SK-N-SH (cell line): Measurements from ENCODE around the gene RCAN2. TPM values are rescaled to one million over a fixed set of nuclear protein-coding genes. Genes with fewer than 3 reads are reported as not detected.
"Not testable (repeated sequence)": the region's sequence is repeated elsewhere in the genome, so short reads cannot be mapped to it uniquely, and the experiment has no call there.

Source experiments
- CTCF ChIA-PET: fragments of 300-600, 350-600 bp; formaldehyde crosslinking; extraction: SDS; loops from one replicate; lab custom pipeline; 2021; lab: Yijun Ruan, JAX
- POLR2A ChIA-PET: fragments of 350-600 bp; sonication (Branson Sonifier 250); formaldehyde crosslinking; extraction: SDS; loops from one replicate; lab custom pipeline; 2020; ENCODE audit warnings: antibody characterized with exemption, inconsistent platforms; lab: Yijun Ruan, JAX
- DNase-seq: peaks from one replicate; pipeline ENCODE4 v3.0.0; 2012
- H2AFZ ChIP-seq: fragments of 200-600 bp; sonication (generic); 2 replicates; pipeline ENCODE4 v1.8.1; 2016; ENCODE audit warnings: antibody characterized with exemption, mild to moderate bottlenecking, low read depth
- H3F3A ChIP-seq: fragments of 200-600 bp; sonication (generic); replicated peaks from 2 replicates; pipeline ENCODE3; 2016; ENCODE audit warnings: antibody characterized with exemption, mild to moderate bottlenecking; ENCODE audit not compliant: insufficient read depth
- H3K27ac ChIP-seq, 2 experiments: fragments of 200-500 bp in 1 of 2; fragments of 200-600 bp in 1 of 2; sonication (Bioruptor generic) in 1 of 2; sonication (generic), shearing (Covaris generic) in 1 of 2; 2 replicates each; pipeline versions ENCODE4 v1.5.1 to v1.6.1; 2014 to 2016; ENCODE audit warnings: low read depth in 2 of 2, inconsistent platforms in 1 of 2, low read length in 1 of 2, mild to moderate bottlenecking in 1 of 2, mixed read lengths in 1 of 2
- H3K27me3 ChIP-seq: fragments of 200-600 bp; sonication (generic), shearing (Covaris generic); 2 replicates; pipeline ENCODE4 v1.6.1; 2016; ENCODE audit warnings: mixed run types; ENCODE audit not compliant: insufficient read depth
- H3K36me3 ChIP-seq, 2 experiments: fragments of 200-500 bp in 1 of 2; fragments of 200-600 bp in 1 of 2; sonication (Bioruptor generic) in 1 of 2; sonication (generic) in 1 of 2; replicated peaks in 1 of 2; 2 replicates each; pipeline versions ENCODE3 to v1.5.1; 2014 to 2016; ENCODE audit warnings: low read length in 1 of 2, mild to moderate bottlenecking in 1 of 2; ENCODE audit not compliant: insufficient read depth in 2 of 2, control insufficient read depth in 1 of 2
- H3K4me1 ChIP-seq, 2 experiments: fragments of 200-500 bp in 1 of 2; fragments of 200-600 bp in 1 of 2; sonication (Bioruptor generic) in 1 of 2; sonication (generic), shearing (Covaris generic) in 1 of 2; 2 replicates each; pipeline versions ENCODE4 v1.5.1 to v1.6.1; 2014 to 2016; ENCODE audit warnings: low read depth in 1 of 2, low read length in 1 of 2, mixed run types in 1 of 2; ENCODE audit not compliant: insufficient read depth in 2 of 2, control insufficient read depth in 1 of 2
- H3K4me2 ChIP-seq: fragments of 200-600 bp; sonication (generic), shearing (Covaris generic); 2 replicates; pipeline ENCODE4 v1.6.1; 2017; ENCODE audit warnings: mixed run types
- H3K4me3 ChIP-seq, 2 experiments: fragments of 200-500 bp in 1 of 2; fragments of 200-600 bp in 1 of 2; sonication (Bioruptor generic) in 1 of 2; sonication (generic), shearing (Covaris generic) in 1 of 2; 2 replicates each; pipeline versions ENCODE4 v1.5.1 to v1.8.1; 2014 to 2016; ENCODE audit warnings: low read depth in 2 of 2, inconsistent platforms in 1 of 2, low read length in 1 of 2, mild to moderate bottlenecking in 1 of 2, mixed read lengths in 1 of 2, moderate library complexity in 1 of 2
- H3K79me2 ChIP-seq: fragments of 200-600 bp; sonication (generic); 2 replicates; pipeline ENCODE4 v1.8.1; 2017; ENCODE audit warnings: mild to moderate bottlenecking; ENCODE audit not compliant: insufficient read depth
- H3K9ac ChIP-seq: fragments of 200-600 bp; sonication (generic); 2 replicates; pipeline ENCODE4 v1.6.1; 2017; ENCODE audit warnings: mixed run types
- H3K9me2 ChIP-seq: fragments of 200-600 bp; sonication (generic); 2 replicates; pipeline ENCODE4 v1.6.1; 2017; ENCODE audit warnings: mixed run types
- H3K9me3 ChIP-seq: fragments of 200-600 bp; sonication (generic); 2 replicates; pipeline ENCODE4 v1.6.1; 2017; ENCODE audit warnings: mixed run types, mild to moderate bottlenecking, moderate library complexity
- H4K20me1 ChIP-seq: fragments of 200-600 bp; sonication (generic); 2 replicates; pipeline ENCODE4 v1.6.1; 2017; ENCODE audit warnings: mild to moderate bottlenecking, mixed run types; ENCODE audit not compliant: insufficient read depth
- CHD2 ChIP-seq: fragments of 150-350 bp; IDR thresholded peaks from 2 replicates; pipeline ENCODE4 v1.6.1; 2018; ENCODE audit warnings: low read length; ENCODE audit not compliant: partially characterized antibody
- ELF1 ChIP-seq: IDR thresholded peaks from 2 replicates; pipeline ENCODE4 v1.4.0; 2012
- FOSL2 ChIP-seq: IDR thresholded peaks from 2 replicates; pipeline ENCODE4 v1.4.0; 2012; ENCODE audit warnings: low read depth, mild to moderate bottlenecking, moderate library complexity, borderline replicate concordance
- FOXM1 ChIP-seq: IDR thresholded peaks from 2 replicates; pipeline ENCODE4 v1.4.0; 2012; ENCODE audit warnings: low read depth, mild to moderate bottlenecking
- GATA2 ChIP-seq: sonication (generic); formaldehyde crosslinking; IDR thresholded peaks from 2 replicates; pipeline ENCODE4 v1.5.0; 2020; ENCODE audit warnings: mild to moderate bottlenecking, missing genetic modification reagents
- MAX ChIP-seq: IDR thresholded peaks from 2 replicates; pipeline ENCODE4 v1.4.0; 2012; ENCODE audit warnings: low read depth
- MEF2A ChIP-seq: IDR thresholded peaks from 2 replicates; pipeline ENCODE4 v1.4.0; 2012; ENCODE audit warnings: low read depth, borderline replicate concordance
- NFIC ChIP-seq: IDR thresholded peaks from 2 replicates; pipeline ENCODE4 v1.4.0; 2012; ENCODE audit warnings: borderline replicate concordance
- PBX3 ChIP-seq: IDR thresholded peaks from 2 replicates; pipeline ENCODE4; 2012
- POLR2AphosphoS5 ChIP-seq: IDR thresholded peaks from 2 replicates; pipeline ENCODE4 v1.6.1; 2012; ENCODE audit warnings: low read depth, low read length
- RAD21 ChIP-seq: IDR thresholded peaks from 2 replicates; pipeline ENCODE4 v1.6.1; 2012; ENCODE audit warnings: mild to moderate bottlenecking, low read length
- REST ChIP-seq: IDR thresholded peaks from 2 replicates; pipeline ENCODE4 v1.6.1; 2012; ENCODE audit warnings: mild to moderate bottlenecking, low read depth, low read length, moderate library complexity
- RXRA ChIP-seq: IDR thresholded peaks from 2 replicates; pipeline ENCODE4 v1.4.0; 2012; ENCODE audit warnings: low read depth, mild to moderate bottlenecking, borderline replicate concordance
- SMC3 ChIP-seq: IDR thresholded peaks from 2 replicates; pipeline ENCODE4 v1.6.1; 2012; ENCODE audit warnings: low read depth, low read length, improper control_type of control experiment
- USF1 ChIP-seq: IDR thresholded peaks from 2 replicates; pipeline ENCODE4 v1.4.0; 2012; ENCODE audit warnings: low read depth, borderline replicate concordance
- USF2 ChIP-seq: fragments of 150-350 bp; IDR thresholded peaks from 2 replicates; pipeline ENCODE4 v1.6.1; 2017; ENCODE audit warnings: antibody characterized with exemption, low read length, low read depth, borderline replicate concordance
- WGBS: methylation state at CpG from one replicate; pipeline ENCODE4 v1.1.6; 2017; ENCODE audit warnings: low lambda C conversion rate; 5-methylcytosine and 5-hydroxymethylcytosine counted together
- polyA plus RNA-seq, 3 experiments: library from polyadenylated mRNA; depleted of rRNA; stranded (reverse); fragments of >200 nt; gene quantifications; 2 replicates each; pipeline ENCODE4 v1.2.3, GENCODE V29; 2012

RCAN2 gene
- polyA plus RNA-seq, 1 of the 3 experiments (the other 2 are of a cell fraction): not detected

GRCh38 chr6:46390153-46390876 lies 100.9 kb downstream of the RCAN2 start (continued):
- TF ChIP-seq REST (no peak), GATA2 (CRISPR knock-in tag) (no peak), FOXM1 (no peak), MEF2A (no peak), POLR2AphosphoS5 (no peak), CHD2 (no peak)
- TF ChIP-seq, all 33 proteins: peak for 0

- H3K9me3 ChIP-seq, H3K9me2 ChIP-seq, DNase-seq, H4K20me1 ChIP-seq, POLR2A ChIA-PET, CTCF ChIA-PET, H3K9ac ChIP-seq, H3K27me3 ChIP-seq, H2AFZ ChIP-seq, H3F3A ChIP-seq, H3K79me2 ChIP-seq, H3K36me3 ChIP-seq, H3K27ac ChIP-seq, H3K4me1 ChIP-seq, H3K4me3 ChIP-seq, H3K4me2 ChIP-seq: not testable (repeated sequence)
- 42% methylated on average over 5 of the region's 5 CpGs for WGBS
Observed at GRCh38 chr6:46387728-46388127, 103.5 kb downstream of the RCAN2 start.

- 2% methylated on average over 3 of the region's 3 CpGs for WGBS
- Histone ChIP-seq H4K20me1 (no peaks in the 10 kb centered on the region), H3K27me3 (no peaks in the 10 kb centered on the region; the same call in 1 of the 2 replicates), H3K9me3 (no peaks in the 10 kb centered on the region), H3K9ac (no peak overlapping the region), H3K4me1 (no peaks in the 10 kb centered on the region), H3K9me2 (no peaks in the 10 kb centered on the region), H3F3A (no peaks in the 10 kb centered on the region), H3K79me2 (no peaks in the 10 kb centered on the region), H3K27ac (no peak overlapping the region), H2AFZ (no peak overlapping the region), H3K36me3 (no peaks in the 10 kb centered on the region), H3K4me3 (no peak overlapping the region), H3K4me2 (no peak overlapping the region)
- ChIA-PET CTCF (no interaction called here), POLR2A (no interaction called here)
- DNase-seq: no peak
- TF ChIP-seq SMC3: no peak
- no peak for TF ChIP-seq FOSL2
- TF ChIP-seq POLR2AphosphoS5: no peak
- TF ChIP-seq PBX3: no peak
- no peak for TF ChIP-seq RXRA
- TF ChIP-seq USF1: no peak
- no peak for TF ChIP-seq NFIC
- TF ChIP-seq RAD21: no peak
- no peak for TF ChIP-seq MAX
- TF ChIP-seq ELF1: no peak
- TF ChIP-seq USF2: no peak
Observed at GRCh38 chr6:46381579-46381978, 109.7 kb downstream of the RCAN2 start.
